H1 (cell line): ENCODE data around the gene PDXDC1.

Source experiments
- CTCF ChIP-seq, 3 experiments: IDR thresholded peaks; 1 replicate in 2 of 3; 2 replicates in 1 of 3; pipeline versions ENCODE4 v1.5.1 to v1.6.1; 2011; ENCODE audit warnings: low read length in 3 of 3, mild to moderate bottlenecking in 3 of 3, inconsistent platforms in 2 of 3, low read depth in 1 of 3, moderate library complexity in 1 of 3; ENCODE audit not compliant: insufficient read depth in 1 of 3; ENCODE audit errors: control extremely low read depth in 1 of 3
- HDAC2 ChIP-seq, 2 experiments: fragments of 300-600 bp in 1 of 2; sonication (generic) in 1 of 2; IDR thresholded peaks; 2 replicates each; pipeline ENCODE4 v1.6.1; 2011 to 2012; ENCODE audit warnings: low read depth in 2 of 2, low read length in 2 of 2, mild to moderate bottlenecking in 2 of 2, moderate library complexity in 2 of 2, borderline replicate concordance in 1 of 2, inconsistent platforms in 1 of 2
- JUND ChIP-seq: IDR thresholded peaks from 2 replicates; pipeline ENCODE4 v1.6.1; 2011; ENCODE audit warnings: mild to moderate bottlenecking, improper control_type of control experiment, low read length
- POLR2A ChIP-seq, 2 experiments: IDR thresholded peaks; 1 replicate in 1 of 2; 2 replicates in 1 of 2; pipeline ENCODE4 v1.6.1; 2011; ENCODE audit warnings: low read depth in 2 of 2, low read length in 2 of 2, mild to moderate bottlenecking in 2 of 2; ENCODE audit errors: control extremely low read depth in 1 of 2
- POLR2AphosphoS5 ChIP-seq: IDR thresholded peaks from 2 replicates; pipeline ENCODE4 v1.6.1; 2011; ENCODE audit warnings: low read depth, low read length
- RXRA ChIP-seq: IDR thresholded peaks from 2 replicates; pipeline ENCODE4 v1.6.1; 2011; ENCODE audit warnings: low read depth, mild to moderate bottlenecking, low read length, moderate library complexity; ENCODE audit not compliant: insufficient read depth
- TAF1 ChIP-seq: IDR thresholded peaks from 2 replicates; pipeline ENCODE4 v1.6.1; 2011; ENCODE audit warnings: mild to moderate bottlenecking, low read depth, low read length
- TBP ChIP-seq: IDR thresholded peaks from 2 replicates; pipeline ENCODE4 v1.6.1; 2011; ENCODE audit warnings: low read depth, low read length, improper control_type of control experiment
- ZNF274 ChIP-seq: IDR thresholded peaks from 2 replicates; pipeline ENCODE4 v1.7.0; 2012; ENCODE audit warnings: low read length, borderline replicate concordance; ENCODE audit errors: extremely low read depth
- TF ChIP-seq, protein P1 (sequence below): IDR thresholded peaks from 2 replicates; pipeline ENCODE4 v1.6.1; 2012; ENCODE audit warnings: inconsistent platforms

DNA sequence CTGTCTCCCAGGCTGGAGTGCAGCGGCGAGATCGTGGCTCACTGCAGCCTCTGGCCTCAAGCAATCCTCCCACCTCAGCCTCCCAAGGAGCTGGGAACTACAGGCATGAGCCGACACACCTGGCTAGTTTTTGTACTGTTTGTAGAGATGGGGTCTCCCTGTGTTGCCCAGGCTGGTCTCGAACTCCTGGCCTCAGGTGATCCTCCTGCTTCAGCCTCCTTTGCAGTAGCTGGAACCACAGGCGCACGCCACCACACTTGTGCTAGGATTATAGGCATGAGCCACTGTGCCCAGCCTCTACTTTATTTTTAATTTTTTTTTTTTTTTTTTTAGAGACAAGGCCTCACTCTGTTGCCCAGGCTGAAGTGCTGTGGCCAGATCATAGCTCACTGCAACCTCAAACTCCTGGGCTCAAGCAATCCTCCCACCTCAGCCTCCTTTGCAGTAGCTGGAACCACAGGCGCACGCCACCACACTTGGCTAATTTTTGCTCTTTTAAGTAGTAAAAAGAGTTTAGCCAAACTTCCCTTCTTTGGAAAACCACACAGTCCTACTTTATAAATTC lies 76.6 kb downstream of the PDXDC1 start:
- TF ChIP-seq JUND (no peak), HDAC2 (IDR thresholded peaks at IDR 0.05; ENCODE audit: borderline replicate concordance in 1 of 2, low read depth in 2 of 2, low read length in 2 of 2) (no peak), CTCF (IDR thresholded peaks at IDR 0.05; ENCODE audit: control extremely low read depth in 1 of 3, insufficient read depth in 1 of 3, low read depth in 1 of 3, low read length in 3 of 3) (no peak), POLR2AphosphoS5 (no peak), RXRA (no peak), POLR2A (IDR thresholded peaks at IDR 0.05; ENCODE audit: control extremely low read depth in 1 of 2, low read depth in 2 of 2, low read length in 2 of 2) (no peak), TBP (no peak), ZNF274 (no peak), TAF1 (no peak)
- TF ChIP-seq, protein P1, sequence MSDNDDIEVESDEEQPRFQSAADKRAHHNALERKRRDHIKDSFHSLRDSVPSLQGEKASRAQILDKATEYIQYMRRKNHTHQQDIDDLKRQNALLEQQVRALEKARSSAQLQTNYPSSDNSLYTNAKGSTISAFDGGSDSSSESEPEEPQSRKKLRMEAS = no peak
